ENCODE measurements around the gene EHF.

EHF gene

DNA sequence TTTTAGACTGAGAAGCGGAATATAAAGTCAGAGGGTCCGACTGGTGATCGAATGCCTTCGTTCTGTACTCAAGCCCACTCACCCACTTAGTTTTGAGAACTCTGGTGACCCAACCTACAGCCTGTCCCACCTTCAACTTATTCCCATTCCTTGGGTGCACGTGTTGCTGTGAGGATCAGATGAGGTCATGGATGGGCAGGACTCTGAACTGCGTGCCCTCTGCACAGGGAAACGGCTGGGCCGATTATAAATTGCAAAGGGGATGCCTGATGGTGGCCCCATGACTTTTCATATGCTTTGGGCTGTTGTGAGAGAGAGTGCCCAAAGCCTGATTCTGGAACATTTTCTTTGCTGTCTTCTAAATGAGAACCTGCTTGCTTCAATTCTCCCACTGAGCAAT is 16.0 kb upstream of the EHF start:
- Histone ChIP-seq H3F3A (ENCODE audit: insufficient read depth) (no peaks in the 10 kb centered on the region), H3K4me2 (ENCODE audit: low read depth, low read length, poor library complexity, severe bottlenecking) (no peak overlapping the region), H3K27me3 (ENCODE audit: low read length) (no peaks in the 10 kb centered on the region), H3K36me3 (ENCODE audit: low read length) (no peaks in the 10 kb centered on the region), H3K9me2 (replicated peaks; ENCODE audit: insufficient read depth, low read length) (no peaks in the 10 kb centered on the region), H2AFZ (ENCODE audit: low read depth, low read length, severe bottlenecking) (no peak overlapping the region), H3K79me2 (ENCODE audit: insufficient read depth, low read length) (no peaks in the 10 kb centered on the region), H4K20me1 (ENCODE audit: low read depth, low read length) (no peaks in the 10 kb centered on the region), H3K9ac (ENCODE audit: low read length) (no peak overlapping the region), H3K27ac (ENCODE audit: low read depth, low read length) (no peak overlapping the region), H3K4me3 (ENCODE audit: insufficient read depth, low read length, poor library complexity, severe bottlenecking) (no peak overlapping the region), H3K9me3 (ENCODE audit: insufficient read depth, low read length) (no peaks in the 10 kb centered on the region)
- TF ChIP-seq, protein P1, sequence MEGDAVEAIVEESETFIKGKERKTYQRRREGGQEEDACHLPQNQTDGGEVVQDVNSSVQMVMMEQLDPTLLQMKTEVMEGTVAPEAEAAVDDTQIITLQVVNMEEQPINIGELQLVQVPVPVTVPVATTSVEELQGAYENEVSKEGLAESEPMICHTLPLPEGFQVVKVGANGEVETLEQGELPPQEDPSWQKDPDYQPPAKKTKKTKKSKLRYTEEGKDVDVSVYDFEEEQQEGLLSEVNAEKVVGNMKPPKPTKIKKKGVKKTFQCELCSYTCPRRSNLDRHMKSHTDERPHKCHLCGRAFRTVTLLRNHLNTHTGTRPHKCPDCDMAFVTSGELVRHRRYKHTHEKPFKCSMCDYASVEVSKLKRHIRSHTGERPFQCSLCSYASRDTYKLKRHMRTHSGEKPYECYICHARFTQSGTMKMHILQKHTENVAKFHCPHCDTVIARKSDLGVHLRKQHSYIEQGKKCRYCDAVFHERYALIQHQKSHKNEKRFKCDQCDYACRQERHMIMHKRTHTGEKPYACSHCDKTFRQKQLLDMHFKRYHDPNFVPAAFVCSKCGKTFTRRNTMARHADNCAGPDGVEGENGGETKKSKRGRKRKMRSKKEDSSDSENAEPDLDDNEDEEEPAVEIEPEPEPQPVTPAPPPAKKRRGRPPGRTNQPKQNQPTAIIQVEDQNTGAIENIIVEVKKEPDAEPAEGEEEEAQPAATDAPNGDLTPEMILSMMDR (IDR thresholded peaks at IDR 0.05; ENCODE audit: insufficient read depth, low read length, poor library complexity, severe bottlenecking), result no peak
- TF ChIP-seq EZH2phosphoT487 (conservative IDR thresholded peaks at IDR 0.05; ENCODE audit: low read length), result no peak

GRCh38 chr11:34605481-34606325 is 15.2 kb upstream of the EHF start:
- no peaks in the 10 kb centered on the region for H3K9me3 ChIP-seq (ENCODE audit: insufficient read depth, low read length)
- no peak overlapping the region for H3K9ac ChIP-seq (ENCODE audit: low read length)
- no peaks in the 10 kb centered on the region for H3K36me3 ChIP-seq (ENCODE audit: low read length)
- no peak overlapping the region for H3K4me3 ChIP-seq (ENCODE audit: insufficient read depth, low read length, poor library complexity, severe bottlenecking)
- TF ChIP-seq, protein P1 (IDR thresholded peaks at IDR 0.05; ENCODE audit: insufficient read depth, low read length, poor library complexity, severe bottlenecking), result no peak
- TF ChIP-seq EZH2phosphoT487 (conservative IDR thresholded peaks at IDR 0.05; ENCODE audit: low read length), result no peak
- H3F3A ChIP-seq (ENCODE audit: insufficient read depth), result no peaks in the 10 kb centered on the region
- H3K9me2 ChIP-seq (replicated peaks; ENCODE audit: insufficient read depth, low read length), result no peaks in the 10 kb centered on the region
- H3K27me3 ChIP-seq (ENCODE audit: low read length), result no peaks in the 10 kb centered on the region
- no peak overlapping the region for H3K27ac ChIP-seq (ENCODE audit: low read depth, low read length)
- H3K79me2 ChIP-seq (ENCODE audit: insufficient read depth, low read length), result no peaks in the 10 kb centered on the region
- no peak overlapping the region for H2AFZ ChIP-seq (ENCODE audit: low read depth, low read length, severe bottlenecking)
- no peak overlapping the region for H3K4me2 ChIP-seq (ENCODE audit: low read depth, low read length, poor library complexity, severe bottlenecking)
- no peaks in the 10 kb centered on the region for H4K20me1 ChIP-seq (ENCODE audit: low read depth, low read length)

- Histone ChIP-seq H3K9me2 (replicated peaks; ENCODE audit: insufficient read depth, low read length) (no peaks in the 10 kb centered on the region), H2AFZ (ENCODE audit: low read depth, low read length, severe bottlenecking) (no peak overlapping the region), H3K4me2 (ENCODE audit: low read depth, low read length, poor library complexity, severe bottlenecking) (no peak overlapping the region), H3K36me3 (ENCODE audit: low read length) (no peaks in the 10 kb centered on the region), H3F3A (ENCODE audit: insufficient read depth) (no peaks in the 10 kb centered on the region), H3K9ac (ENCODE audit: low read length) (no peak overlapping the region), H4K20me1 (ENCODE audit: low read depth, low read length) (no peaks in the 10 kb centered on the region), H3K79me2 (ENCODE audit: insufficient read depth, low read length) (no peaks in the 10 kb centered on the region), H3K9me3 (ENCODE audit: insufficient read depth, low read length) (no peaks in the 10 kb centered on the region), H3K27me3 (ENCODE audit: low read length) (no peaks in the 10 kb centered on the region), H3K27ac (ENCODE audit: low read depth, low read length) (no peak overlapping the region), H3K4me3 (ENCODE audit: insufficient read depth, low read length, poor library complexity, severe bottlenecking) (no peak overlapping the region)
- TF ChIP-seq, protein P1 (IDR thresholded peaks at IDR 0.05; ENCODE audit: insufficient read depth, low read length, poor library complexity, severe bottlenecking), result no peak
- no peak for TF ChIP-seq EZH2phosphoT487 (conservative IDR thresholded peaks at IDR 0.05; ENCODE audit: low read length)
Measured at GRCh38 chr11:34606326-34607120, 14.4 kb upstream of the EHF start.
